Measurements from ENCODE around the gene MINK1.
A peak's percentile ranks its signal among the peaks of the same experiment; 100 is the strongest.

The MINK1 gene

GRCh38 chr17:4795168-4795567 is 38.0 kb upstream of the MINK1 start:
- Histone ChIP-seq H3K4me3 (ENCODE audit: insufficient read depth, low read depth, low read length, poor library complexity, severe bottlenecking) (no peak overlapping the region), H3K4me1 (ENCODE audit: control insufficient read depth, insufficient read depth, low read length, poor library complexity, severe bottlenecking) (peaks cover 4% of the 10 kb centered on the region), H3K27ac (ENCODE audit: insufficient read depth, low read length, poor library complexity, severe bottlenecking) (no peak overlapping the region), H3K36me3 (ENCODE audit: control insufficient read depth, insufficient read depth, low read length) (peaks cover 17% of the 10 kb centered on the region), H3K27me3 (replicated peaks; ENCODE audit: control insufficient read depth, insufficient read depth, low read length, poor library complexity, severe bottlenecking) (no peaks in the 10 kb centered on the region), H3K9me3 (ENCODE audit: control insufficient read depth, low read length) (no peaks in the 10 kb centered on the region)
- no peak for DNase-seq

DNA sequence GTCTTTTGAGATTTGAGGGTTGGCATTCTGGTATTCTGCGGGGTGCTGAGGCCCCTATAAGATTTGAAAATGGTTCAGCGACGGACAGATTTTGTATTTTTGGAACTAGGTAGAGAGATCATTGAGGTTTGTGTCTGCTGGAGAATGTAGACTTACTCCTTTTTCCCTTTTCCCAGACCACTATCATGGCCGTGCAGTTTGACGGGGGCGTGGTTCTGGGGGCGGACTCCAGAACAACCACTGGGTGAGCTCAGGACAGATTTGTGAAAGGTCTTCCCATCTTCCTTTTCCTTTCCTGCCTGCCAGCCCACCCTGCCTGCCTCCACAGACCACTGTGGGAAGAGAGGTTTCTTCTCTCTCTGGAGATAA is 36.6 kb upstream of the MINK1 start:
- peak overlapping the region; percentile 74 for H3K27ac ChIP-seq (ENCODE audit: insufficient read depth, low read length, poor library complexity, severe bottlenecking)
- no peaks in the 10 kb centered on the region for H3K4me1 ChIP-seq (ENCODE audit: control insufficient read depth, insufficient read depth, low read length, poor library complexity, severe bottlenecking)
- no peaks in the 10 kb centered on the region for H3K9me3 ChIP-seq (ENCODE audit: control insufficient read depth, low read length)
- DNase-seq, result no peak
- peak overlapping the region; percentile 68 for H3K4me3 ChIP-seq (ENCODE audit: insufficient read depth, low read depth, low read length, poor library complexity, severe bottlenecking)
- no peaks in the 10 kb centered on the region for H3K27me3 ChIP-seq (replicated peaks; ENCODE audit: control insufficient read depth, insufficient read depth, low read length, poor library complexity, severe bottlenecking)
- peaks cover 17% of the 10 kb centered on the region for H3K36me3 ChIP-seq (ENCODE audit: control insufficient read depth, insufficient read depth, low read length)

GRCh38 chr17:4800462-4801196 is 32.5 kb upstream of the MINK1 start:
- DNase-seq, result no peak
- Histone ChIP-seq H3K27ac (ENCODE audit: insufficient read depth, low read length, poor library complexity, severe bottlenecking) (no peak overlapping the region), H3K4me1 (ENCODE audit: control insufficient read depth, insufficient read depth, low read length, poor library complexity, severe bottlenecking) (no peaks in the 10 kb centered on the region), H3K9me3 (ENCODE audit: control insufficient read depth, low read length) (no peaks in the 10 kb centered on the region), H3K36me3 (ENCODE audit: control insufficient read depth, insufficient read depth, low read length) (peaks cover 17% of the 10 kb centered on the region), H3K27me3 (replicated peaks; ENCODE audit: control insufficient read depth, insufficient read depth, low read length, poor library complexity, severe bottlenecking) (no peaks in the 10 kb centered on the region), H3K4me3 (ENCODE audit: insufficient read depth, low read depth, low read length, poor library complexity, severe bottlenecking) (no peak overlapping the region)

DNA sequence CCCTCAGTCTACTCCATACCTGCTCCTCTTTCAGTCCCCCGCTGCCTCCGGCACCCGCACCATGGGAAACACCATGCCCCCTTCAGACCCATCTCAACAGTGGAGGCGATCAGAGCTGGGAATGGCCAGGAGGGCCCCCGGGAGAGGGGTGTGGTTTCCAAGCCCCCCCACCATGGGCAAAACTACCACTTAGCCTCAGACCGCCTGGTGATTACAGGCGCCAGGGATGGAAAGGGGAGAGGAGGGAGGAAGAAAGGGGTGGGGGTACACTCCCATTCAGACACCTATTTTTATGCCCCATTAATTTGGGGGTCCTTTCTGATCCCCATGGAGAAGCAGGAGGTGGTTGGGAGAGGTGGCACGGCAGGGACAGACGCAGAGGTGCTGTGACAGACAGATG is 30.9 kb upstream of the MINK1 start, which contains the start of gene C17orf114:
Gene C17orf114 (minus strand): TSS at position 101 of the 400 bp plus-strand sequence.
- Histone ChIP-seq H3K4me3 (ENCODE audit: insufficient read depth, low read depth, low read length, poor library complexity, severe bottlenecking) (no peak within 1 kb of the TSS), H3K36me3 (ENCODE audit: control insufficient read depth, insufficient read depth, low read length) (peaks cover 17% of the 10 kb centered on the region), H3K27me3 (replicated peaks; ENCODE audit: control insufficient read depth, insufficient read depth, low read length, poor library complexity, severe bottlenecking) (no peaks in the 10 kb centered on the region), H3K9me3 (ENCODE audit: control insufficient read depth, low read length) (no peaks in the 10 kb centered on the region), H3K27ac (ENCODE audit: insufficient read depth, low read length, poor library complexity, severe bottlenecking) (no peak within 1 kb of the TSS), H3K4me1 (ENCODE audit: control insufficient read depth, insufficient read depth, low read length, poor library complexity, severe bottlenecking) (no peaks in the 10 kb centered on the region)
- no peak for DNase-seq

DNA sequence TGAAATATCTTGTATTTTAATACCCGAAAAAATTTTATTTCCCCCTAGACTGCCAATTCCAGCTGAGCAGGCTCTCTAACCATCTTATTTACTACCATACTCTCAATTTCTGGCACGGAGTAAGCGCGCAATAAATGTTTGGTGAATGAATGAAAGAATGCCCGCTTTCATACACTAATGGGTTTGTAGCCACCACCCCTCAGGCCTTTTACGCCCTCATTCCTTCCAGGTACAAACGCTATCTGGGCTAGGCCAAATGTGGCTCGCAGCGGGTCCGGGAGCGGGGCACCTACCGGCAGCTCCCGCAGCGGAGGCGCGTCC is 26.7 kb upstream of the MINK1 start:
- peak overlapping the region; percentile 57 for H3K27ac ChIP-seq (ENCODE audit: insufficient read depth, low read length, poor library complexity, severe bottlenecking)
- H3K9me3 ChIP-seq (ENCODE audit: control insufficient read depth, low read length), result no peaks in the 10 kb centered on the region
- H3K4me1 ChIP-seq (ENCODE audit: control insufficient read depth, insufficient read depth, low read length, poor library complexity, severe bottlenecking), result peaks cover 5% of the 10 kb centered on the region
- peak overlapping the region; percentile 48 for H3K4me3 ChIP-seq (ENCODE audit: insufficient read depth, low read depth, low read length, poor library complexity, severe bottlenecking)
- no peaks in the 10 kb centered on the region for H3K27me3 ChIP-seq (replicated peaks; ENCODE audit: control insufficient read depth, insufficient read depth, low read length, poor library complexity, severe bottlenecking)
- DNase-seq, result no peak
- H3K36me3 ChIP-seq (ENCODE audit: control insufficient read depth, insufficient read depth, low read length), result peaks cover 10% of the 10 kb centered on the region

DNA sequence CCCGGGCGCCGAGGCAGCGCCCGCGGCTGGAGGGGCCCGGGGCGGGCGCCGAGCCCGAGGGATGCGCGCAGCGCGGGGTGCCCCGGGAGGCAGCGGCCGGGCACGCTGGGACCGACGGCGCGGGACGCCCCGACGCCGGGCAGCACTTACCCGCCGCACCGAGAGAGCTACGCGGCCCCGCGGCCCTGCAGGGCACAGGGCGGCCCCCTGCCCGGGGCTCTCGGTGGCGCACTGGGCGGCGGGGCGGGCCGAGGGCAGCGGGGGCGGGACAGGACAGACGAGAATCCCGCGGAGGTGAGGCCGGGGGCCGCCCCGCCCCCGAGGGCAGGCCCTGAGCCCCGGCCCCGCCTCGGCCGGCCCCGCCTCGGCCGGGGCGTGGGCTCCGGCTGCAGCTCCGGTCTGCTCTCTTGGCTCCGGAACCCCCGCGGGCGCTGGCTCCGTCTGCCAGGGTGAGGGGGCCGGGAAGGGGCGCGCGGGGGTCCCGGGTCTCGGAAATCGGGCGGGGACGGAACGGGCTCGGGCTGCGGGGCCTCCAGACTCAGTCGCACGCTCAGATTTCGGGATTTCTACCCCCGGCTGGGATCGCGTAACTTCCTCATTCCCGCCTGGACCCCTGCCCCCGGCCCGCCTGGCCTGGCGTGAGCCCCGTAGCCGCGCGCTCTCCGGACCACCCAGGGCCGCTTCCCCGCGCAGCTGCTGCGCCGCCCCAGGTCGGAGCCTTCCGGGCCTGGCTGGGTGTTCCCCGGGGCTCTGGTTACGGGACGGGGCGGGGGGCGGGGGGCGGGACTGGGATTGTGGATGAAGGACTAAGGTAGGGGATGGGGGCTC is 26.1 kb upstream of the MINK1 start, which contains the start of gene PLD2:
Gene PLD2 (plus strand): TSS at position 376 of the 828 bp plus-strand sequence. CDS start 621 bp downstream, outside the sequence.
- H3K4me1 ChIP-seq (ENCODE audit: control insufficient read depth, insufficient read depth, low read length, poor library complexity, severe bottlenecking), result peaks cover 5% of the 10 kb centered on the region
- no peaks in the 10 kb centered on the region for H3K27me3 ChIP-seq (replicated peaks; ENCODE audit: control insufficient read depth, insufficient read depth, low read length, poor library complexity, severe bottlenecking)
- H3K27ac ChIP-seq (ENCODE audit: insufficient read depth, low read length, poor library complexity, severe bottlenecking), result peak within 1 kb of the TSS; percentile 66
- peak; percentile 79 to 83 (median 79) for DNase-seq
- peaks cover 10% of the 10 kb centered on the region for H3K36me3 ChIP-seq (ENCODE audit: control insufficient read depth, insufficient read depth, low read length)
- H3K4me3 ChIP-seq (ENCODE audit: insufficient read depth, low read depth, low read length, poor library complexity, severe bottlenecking), result peak within 1 kb of the TSS; percentile 75
- no peaks in the 10 kb centered on the region for H3K9me3 ChIP-seq (ENCODE audit: control insufficient read depth, low read length)

DNA sequence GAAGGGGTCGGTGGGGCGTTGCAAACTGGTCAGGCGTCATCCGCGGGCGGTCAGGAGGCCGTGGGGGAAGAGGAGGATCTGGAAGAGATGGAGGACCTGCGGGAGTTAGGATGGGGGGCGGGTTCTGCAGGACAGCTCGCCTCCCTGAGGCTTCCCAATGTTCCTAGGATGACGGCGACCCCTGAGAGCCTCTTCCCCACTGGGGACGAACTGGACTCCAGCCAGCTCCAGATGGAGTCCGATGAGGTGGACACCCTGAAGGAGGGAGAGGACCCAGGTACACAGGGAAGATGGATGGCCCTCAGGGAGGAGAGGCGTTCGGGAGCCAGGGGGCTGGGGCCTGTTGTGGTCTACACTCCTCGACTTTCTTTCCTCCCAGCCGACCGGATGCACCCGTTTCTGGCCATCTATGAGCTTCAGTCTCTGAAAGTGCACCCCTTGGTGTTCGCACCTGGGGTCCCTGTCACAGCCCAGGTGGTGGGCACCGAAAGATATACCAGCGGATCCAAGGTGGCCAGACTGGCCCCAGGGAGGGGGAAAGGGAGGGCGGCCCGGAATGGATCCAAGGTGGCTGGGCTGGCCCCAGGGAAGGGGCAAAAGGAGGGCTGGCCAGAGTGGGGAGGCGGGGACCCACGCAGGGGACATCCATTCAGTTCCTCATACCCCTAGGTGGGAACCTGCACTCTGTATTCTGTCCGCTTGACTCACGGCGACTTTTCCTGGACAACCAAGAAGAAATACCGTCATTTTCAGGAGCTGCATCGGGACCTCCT is 25.3 kb upstream of the MINK1 start:
- no peaks in the 10 kb centered on the region for H3K9me3 ChIP-seq (ENCODE audit: control insufficient read depth, low read length)
- no peaks in the 10 kb centered on the region for H3K27me3 ChIP-seq (replicated peaks; ENCODE audit: control insufficient read depth, insufficient read depth, low read length, poor library complexity, severe bottlenecking)
- H3K4me3 ChIP-seq (ENCODE audit: insufficient read depth, low read depth, low read length, poor library complexity, severe bottlenecking), result peak overlapping the region; percentile 75
- no peak overlapping the region for H3K27ac ChIP-seq (ENCODE audit: insufficient read depth, low read length, poor library complexity, severe bottlenecking)
- H3K36me3 ChIP-seq (ENCODE audit: control insufficient read depth, insufficient read depth, low read length), result peaks cover 10% of the 10 kb centered on the region
- peaks cover 5% of the 10 kb centered on the region for H3K4me1 ChIP-seq (ENCODE audit: control insufficient read depth, insufficient read depth, low read length, poor library complexity, severe bottlenecking)
- no peak for DNase-seq

DNA sequence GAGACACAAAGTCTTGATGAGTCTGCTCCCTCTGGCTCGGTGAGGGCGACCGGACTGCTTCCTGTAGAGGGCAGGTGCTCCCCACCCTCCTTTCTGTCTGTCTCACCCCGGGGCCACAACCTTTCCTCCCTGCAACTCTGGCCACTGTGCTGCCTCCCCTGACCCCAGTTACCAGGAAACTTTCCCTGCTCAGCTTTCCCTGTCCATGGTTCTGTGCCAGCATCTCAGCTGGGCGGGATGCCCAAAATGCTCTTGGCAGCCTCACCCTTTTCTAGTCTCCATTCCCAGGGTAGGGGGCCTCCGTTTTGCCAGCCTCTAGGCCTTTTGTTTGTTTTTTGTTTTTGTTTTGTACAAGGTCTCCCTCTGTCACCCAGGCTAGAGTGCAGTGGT is 24.8 kb upstream of the MINK1 start:
- Histone ChIP-seq H3K4me3 (ENCODE audit: insufficient read depth, low read depth, low read length, poor library complexity, severe bottlenecking) (no peak overlapping the region), H3K27me3 (replicated peaks; ENCODE audit: control insufficient read depth, insufficient read depth, low read length, poor library complexity, severe bottlenecking) (no peaks in the 10 kb centered on the region), H3K36me3 (ENCODE audit: control insufficient read depth, insufficient read depth, low read length) (peaks cover 10% of the 10 kb centered on the region), H3K4me1 (ENCODE audit: control insufficient read depth, insufficient read depth, low read length, poor library complexity, severe bottlenecking) (peaks cover 5% of the 10 kb centered on the region), H3K27ac (ENCODE audit: insufficient read depth, low read length, poor library complexity, severe bottlenecking) (no peak overlapping the region), H3K9me3 (ENCODE audit: control insufficient read depth, low read length) (no peaks in the 10 kb centered on the region)
- no peak for DNase-seq

GRCh38 chr17:4810696-4811290 is 22.3 kb upstream of the MINK1 start:
- H3K4me3 ChIP-seq (ENCODE audit: insufficient read depth, low read depth, low read length, poor library complexity, severe bottlenecking), result no peak overlapping the region
- H3K27me3 ChIP-seq (replicated peaks; ENCODE audit: control insufficient read depth, insufficient read depth, low read length, poor library complexity, severe bottlenecking), result no peaks in the 10 kb centered on the region
- no peaks in the 10 kb centered on the region for H3K9me3 ChIP-seq (ENCODE audit: control insufficient read depth, low read length)
- H3K27ac ChIP-seq (ENCODE audit: insufficient read depth, low read length, poor library complexity, severe bottlenecking), result no peak overlapping the region
- no peak for DNase-seq
- peaks cover 16% of the 10 kb centered on the region for H3K36me3 ChIP-seq (ENCODE audit: control insufficient read depth, insufficient read depth, low read length)
- peaks cover 5% of the 10 kb centered on the region for H3K4me1 ChIP-seq (ENCODE audit: control insufficient read depth, insufficient read depth, low read length, poor library complexity, severe bottlenecking)

Data from effector memory CD4-positive, alpha-beta T cell (primary cell).